HEK293T (cell line): Measurements from ENCODE around the gene ACBD6.

Experiments
- CTCF ChIA-PET: fragments of 350-600 bp; formaldehyde crosslinking; extraction: SDS; loops from one replicate; lab custom pipeline; 2021; ENCODE audit warnings: antibody characterized with exemption, inconsistent platforms; lab: Yijun Ruan, JAX
- POLR2A ChIA-PET: fragments of 350-600 bp; formaldehyde crosslinking; extraction: SDS; loops from one replicate; lab custom pipeline; 2020; ENCODE audit warnings: antibody characterized with exemption, inconsistent platforms; lab: Yijun Ruan, JAX
- DNase-seq: peaks from one replicate; pipeline ENCODE4 v3.0.0; 2012; ENCODE audit warnings: mixed read lengths; ENCODE audit errors: extremely low spot score
- ARNT ChIP-seq: fragments of 450-650 bp; IDR thresholded peaks from 2 replicates; pipeline ENCODE4 v1.6.1; 2017; ENCODE audit warnings: mild to moderate bottlenecking
- BHLHE40 ChIP-seq: fragments of 450-650 bp; IDR thresholded peaks from 2 replicates; pipeline ENCODE4 v1.6.1; 2016; ENCODE audit warnings: mild to moderate bottlenecking, moderate library complexity, borderline replicate concordance
- CTBP1 ChIP-seq: fragments of 450-650 bp; IDR thresholded peaks from 2 replicates; pipeline ENCODE4 v1.6.1; 2016; ENCODE audit warnings: borderline replicate concordance
- ELF4 ChIP-seq: fragments of 450-650 bp; IDR thresholded peaks from 2 replicates; pipeline ENCODE4 v1.6.1; 2017; ENCODE audit warnings: antibody characterized with exemption
- FOXA1 ChIP-seq: fragments of 450-650 bp; IDR thresholded peaks from 2 replicates; pipeline ENCODE4 v1.6.1; 2016; ENCODE audit warnings: mild to moderate bottlenecking
- FOXK2 ChIP-seq: fragments of 450-650 bp; IDR thresholded peaks from 2 replicates; pipeline ENCODE4 v1.6.1; 2016; ENCODE audit warnings: mild to moderate bottlenecking
- FOXM1 ChIP-seq: fragments of 450-650 bp; IDR thresholded peaks from 2 replicates; pipeline ENCODE4 v1.6.1; 2017; ENCODE audit warnings: mild to moderate bottlenecking, borderline replicate concordance
- HDGF ChIP-seq: fragments of 450-650 bp; IDR thresholded peaks from 2 replicates; pipeline ENCODE4 v1.6.1; 2017; ENCODE audit warnings: antibody characterized with exemption, borderline replicate concordance
- L3MBTL2 ChIP-seq: fragments of 450-650 bp; conservative IDR thresholded peaks from 2 replicates; pipeline ENCODE4 v1.6.1; 2016; ENCODE audit warnings: mild to moderate bottlenecking
- LEF1 ChIP-seq: fragments of 450-650 bp; IDR thresholded peaks from 2 replicates; pipeline ENCODE4 v1.6.1; 2017; ENCODE audit warnings: mild to moderate bottlenecking, borderline replicate concordance
- NFRKB ChIP-seq: fragments of 450-650 bp; IDR thresholded peaks from 2 replicates; pipeline ENCODE4 v1.6.1; 2016; ENCODE audit warnings: mild to moderate bottlenecking, moderate library complexity
- SP1 ChIP-seq: fragments of 450-650 bp; IDR thresholded peaks from 2 replicates; pipeline ENCODE4 v1.6.1; 2017
- SUZ12 ChIP-seq: fragments of 450-650 bp; IDR thresholded peaks from 2 replicates; pipeline ENCODE4 v1.6.1; 2016; ENCODE audit warnings: mild to moderate bottlenecking
- TARDBP ChIP-seq: fragments of 450-650 bp; IDR thresholded peaks from 2 replicates; pipeline ENCODE4 v1.6.1; 2016
- ZNF384 ChIP-seq: fragments of 450-650 bp; IDR thresholded peaks from 2 replicates; pipeline ENCODE4 v1.6.1; 2016
- TF ChIP-seq, protein P1 (sequence below): fragments of 450-650 bp; IDR thresholded peaks from 2 replicates; pipeline ENCODE4 v1.6.1; 2016

The ACBD6 gene

DNA sequence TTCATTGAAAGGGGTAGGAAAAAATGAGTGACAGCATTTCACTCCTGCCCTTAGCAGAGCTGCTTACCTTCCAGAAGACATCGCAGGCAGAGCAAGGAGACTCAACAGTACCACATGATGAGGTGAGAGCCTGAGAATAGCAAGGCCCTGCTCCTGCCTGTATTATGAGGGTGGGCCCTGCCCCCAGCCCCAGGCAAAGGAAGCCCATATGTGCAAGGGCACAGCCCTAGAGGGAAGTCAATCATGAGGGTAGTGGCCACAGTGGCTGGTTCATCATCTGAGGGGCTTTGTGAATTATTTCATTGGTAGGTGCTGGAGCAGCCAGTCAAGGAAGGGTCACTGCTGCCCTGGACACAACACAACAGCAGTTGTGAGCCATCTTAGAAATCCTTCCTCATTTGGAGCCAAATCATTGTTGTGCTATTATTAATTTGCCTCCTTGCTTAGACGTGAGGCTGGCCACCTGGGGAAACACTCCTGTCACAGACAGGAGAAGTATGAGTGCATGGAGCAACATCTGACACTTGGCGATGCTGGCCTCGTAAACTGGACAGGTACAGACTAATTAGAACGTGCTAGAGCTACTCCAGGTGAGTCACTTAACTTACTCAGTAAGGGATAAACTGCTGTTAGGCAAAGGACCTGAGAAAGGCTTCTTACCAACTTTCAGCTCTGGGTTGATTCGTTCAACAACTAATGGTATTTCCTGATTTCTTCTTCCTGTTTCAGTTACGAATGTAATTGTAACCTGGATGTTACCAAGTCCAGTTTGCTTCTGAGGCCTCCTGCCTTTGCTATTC is 22.7 kb upstream of the ACBD6 start:
- ChIA-PET POLR2A (interaction anchor here (0.9 kb wide), 1 partner anchor 9 kb away, joined by 3 read pairs; no protein-coding TSS in a partner anchor), CTCF (no interaction called here)
- TF ChIP-seq TARDBP (no peak), FOXK2 (no peak), ELF4 (no peak), SP1 (no peak), ZNF384 (no peak), FOXM1 (no peak), HDGF (no peak), NFRKB (no peak)
- DNase-seq, result no peak

DNA sequence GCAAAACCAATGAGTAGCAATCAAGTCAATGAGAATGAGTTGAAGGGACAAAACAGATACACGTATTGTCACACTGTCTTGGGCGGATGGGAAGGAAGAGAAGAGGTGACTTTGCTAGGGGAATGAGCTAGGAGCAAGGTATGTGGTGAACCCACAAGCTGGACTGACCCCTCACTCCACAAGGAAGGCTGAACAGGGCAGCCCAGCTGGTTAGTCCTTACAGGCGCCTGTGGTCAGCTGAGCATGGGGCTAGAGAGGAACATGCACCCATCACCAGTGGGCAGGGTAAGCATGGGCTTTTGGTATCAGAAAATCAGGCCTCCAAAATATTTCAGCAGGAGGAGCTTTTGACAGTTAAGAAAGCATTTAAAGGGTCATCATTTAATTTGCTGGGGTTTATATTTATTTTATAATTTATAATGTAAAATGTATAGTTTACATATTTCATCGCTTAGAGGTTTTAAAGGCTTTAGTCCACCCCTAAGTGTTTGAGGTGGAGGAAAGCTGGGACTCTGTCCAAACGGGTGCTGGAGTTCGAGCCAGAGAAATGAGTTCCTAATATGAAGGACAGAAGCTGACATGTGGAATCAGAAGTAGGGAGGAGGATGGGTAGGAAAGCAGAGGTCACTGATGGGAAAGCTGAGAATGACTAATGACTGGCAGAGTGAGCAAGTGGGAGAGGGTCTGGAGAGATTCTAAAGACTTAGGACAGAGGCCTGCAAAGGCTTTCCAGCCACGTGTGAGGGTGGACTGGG is 22.0 kb upstream of the ACBD6 start:
- no peak for TF ChIP-seq ARNT
- TF ChIP-seq L3MBTL2, result no peak
- no peak for TF ChIP-seq FOXA1
- no peak for TF ChIP-seq CTBP1
- no peak for TF ChIP-seq ELF4
- TF ChIP-seq FOXK2, result no peak
- TF ChIP-seq FOXM1, result no peak
- TF ChIP-seq ZNF384, result no peak
- no peak for TF ChIP-seq NFRKB
- no peak for TF ChIP-seq HDGF
- TF ChIP-seq BHLHE40, result no peak
- POLR2A ChIA-PET, result interaction anchor here (0.9 kb wide), 1 partner anchor 9 kb away, joined by 3 read pairs; no protein-coding TSS in a partner anchor

DNA sequence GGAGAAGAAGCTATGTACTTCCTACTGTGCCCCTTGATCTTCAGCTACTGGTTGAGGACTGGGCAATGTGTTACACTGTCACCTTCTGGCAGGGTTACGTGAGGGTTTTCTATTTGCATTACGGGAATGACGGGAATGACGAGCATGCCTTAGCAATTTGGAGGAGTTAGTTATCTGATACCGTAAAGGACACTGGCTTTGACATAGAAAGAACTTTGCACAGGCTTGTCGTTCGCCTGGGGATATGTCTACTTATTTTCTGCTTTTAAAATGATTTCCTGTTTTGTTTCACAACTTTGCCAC is 19.8 kb upstream of the ACBD6 start:
- TF ChIP-seq CTBP1 (no peak), FOXM1 (no peak), ZNF384 (no peak)
- no peak for DNase-seq
- ChIA-PET CTCF (interaction anchor here (1.4 kb wide), 1 partner anchor 11 kb away, joined by 6 read pairs; no protein-coding TSS in a partner anchor), POLR2A (interaction anchor here (8.9 kb wide), 1 partner anchor 20 kb away, joined by 46 read pairs; the partner anchor contains the start of gene ACBD6)

More for the DNA sequence above, 22.0 kb upstream of the ACBD6 start:
- DNase-seq, result no peak
- CTCF ChIA-PET, result no interaction called here

DNA sequence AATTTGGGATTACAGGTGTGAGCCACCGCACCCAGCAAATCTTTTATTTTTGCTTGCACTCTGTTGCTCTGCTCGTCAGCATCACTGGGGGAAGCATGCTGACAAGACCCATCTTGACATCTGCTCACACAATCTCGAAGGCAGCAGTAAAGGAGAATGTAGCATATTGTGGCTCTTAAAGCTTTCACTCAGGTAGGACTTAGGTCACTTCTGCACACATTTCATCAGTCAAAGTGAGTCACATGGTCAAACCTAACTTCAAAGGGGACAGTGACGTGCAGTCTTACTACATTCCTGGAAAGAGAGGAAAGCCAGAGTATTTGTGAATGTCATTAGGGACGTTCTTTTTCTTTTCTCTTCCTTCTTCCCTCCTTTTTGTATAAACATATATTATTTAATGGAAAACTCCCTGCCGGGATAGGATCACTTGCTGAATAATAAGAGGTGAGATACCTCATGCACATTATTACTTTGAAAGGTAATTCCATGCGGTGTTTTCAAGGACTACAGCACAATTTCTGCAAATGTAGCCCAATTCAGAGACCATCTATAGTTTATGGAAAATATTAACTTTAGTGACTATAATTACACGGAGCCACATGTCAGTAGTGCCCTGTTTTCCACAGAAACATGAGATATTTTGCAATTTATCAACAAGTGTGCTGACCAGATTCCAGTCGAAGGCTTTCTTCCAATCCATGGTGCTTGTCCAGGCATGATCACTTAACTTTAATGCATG is 19.3 kb upstream of the ACBD6 start:
- no peak for TF ChIP-seq BHLHE40
- no peak for TF ChIP-seq ELF4
- TF ChIP-seq HDGF, result no peak
- TF ChIP-seq SUZ12, result no peak
- no peak for TF ChIP-seq CTBP1
- TF ChIP-seq TARDBP, result no peak
- TF ChIP-seq FOXM1, result no peak
- no peak for TF ChIP-seq LEF1
- no peak for TF ChIP-seq NFRKB
- TF ChIP-seq FOXK2, result no peak
- TF ChIP-seq SP1, result no peak
- POLR2A ChIA-PET, result interaction anchor here (8.9 kb wide), 1 partner anchor 19 kb away, joined by 46 read pairs; the partner anchor contains the start of gene ACBD6
- CTCF ChIA-PET, result interaction anchor here (0.6 kb wide), 2 partner anchors 10 to 623 kb away, joined by 3 read pairs; no protein-coding TSS in a partner anchor
- DNase-seq, result no peak

DNA sequence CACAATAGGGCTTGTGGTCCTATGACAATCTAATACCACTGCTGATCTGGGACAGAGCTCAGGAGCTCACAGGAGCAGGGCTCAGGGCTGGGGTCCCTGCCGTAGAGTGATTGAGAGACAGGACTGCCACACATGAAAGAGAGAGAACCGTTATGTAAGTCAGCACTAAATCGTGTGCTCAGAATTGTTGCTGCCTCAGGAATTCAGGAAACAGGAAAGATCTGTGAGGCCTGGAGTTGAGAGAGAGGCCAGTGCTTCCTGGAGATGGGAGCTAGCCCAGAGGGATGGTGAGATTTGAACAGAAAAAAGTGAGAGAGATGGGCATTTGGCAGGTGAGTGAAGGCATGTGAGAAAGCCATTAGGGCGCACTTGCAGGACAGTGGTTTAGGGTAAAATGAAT is 17.5 kb upstream of the ACBD6 start:
- POLR2A ChIA-PET, result interaction anchor here (8.9 kb wide), 1 partner anchor 17 kb away, joined by 46 read pairs; the partner anchor contains the start of gene ACBD6
- no peak for TF ChIP-seq FOXA1
- no peak for TF ChIP-seq LEF1
- TF ChIP-seq NFRKB, result no peak
- no peak for TF ChIP-seq CTBP1
- no peak for TF ChIP-seq ARNT
- TF ChIP-seq L3MBTL2, result no peak
- TF ChIP-seq SP1, result no peak

DNA sequence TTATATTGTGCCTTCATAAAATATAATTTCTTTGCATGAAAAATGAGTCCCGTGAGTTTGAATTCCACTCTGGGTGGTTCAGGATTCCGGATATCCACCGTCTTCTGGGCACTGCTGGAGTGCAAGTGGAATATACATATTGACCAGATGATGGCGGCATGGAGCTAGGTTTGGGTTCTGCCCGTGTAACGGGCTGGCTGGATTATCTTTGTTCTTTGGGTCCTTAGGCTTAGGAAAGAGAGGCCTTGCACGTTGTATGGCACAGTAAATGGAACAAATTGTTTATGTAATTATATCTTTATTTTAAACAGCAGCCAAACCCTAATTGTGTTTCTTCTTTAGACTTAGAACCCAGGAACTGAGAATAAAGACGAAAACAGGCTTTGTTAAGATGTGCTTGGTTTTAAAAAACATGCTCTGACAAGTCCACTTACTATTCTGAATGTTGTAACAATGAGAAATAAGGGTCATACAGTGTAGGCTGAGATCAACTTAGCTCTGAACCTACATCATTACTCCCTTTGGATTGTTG is 13.5 kb upstream of the ACBD6 start:
- CTCF ChIA-PET, result interaction anchor here (0.5 to 2.8 kb wide), 11 partner anchors 10 to 674 kb away, joined by 3 to 18 read pairs (median 3); partner anchors contain the start of gene ACBD6
- POLR2A ChIA-PET, result interaction anchor here (0.6 to 8.9 kb wide), 3 partner anchors 9 to 13 kb away, joined by 3 to 46 read pairs (median 3); partner anchors contain the start of gene ACBD6
- TF ChIP-seq ZNF384 (no peak), SUZ12 (no peak), ARNT (no peak), TARDBP (no peak), L3MBTL2 (no peak), NFRKB (no peak), FOXK2 (no peak), LEF1 (no peak)
- TF ChIP-seq, protein P1, sequence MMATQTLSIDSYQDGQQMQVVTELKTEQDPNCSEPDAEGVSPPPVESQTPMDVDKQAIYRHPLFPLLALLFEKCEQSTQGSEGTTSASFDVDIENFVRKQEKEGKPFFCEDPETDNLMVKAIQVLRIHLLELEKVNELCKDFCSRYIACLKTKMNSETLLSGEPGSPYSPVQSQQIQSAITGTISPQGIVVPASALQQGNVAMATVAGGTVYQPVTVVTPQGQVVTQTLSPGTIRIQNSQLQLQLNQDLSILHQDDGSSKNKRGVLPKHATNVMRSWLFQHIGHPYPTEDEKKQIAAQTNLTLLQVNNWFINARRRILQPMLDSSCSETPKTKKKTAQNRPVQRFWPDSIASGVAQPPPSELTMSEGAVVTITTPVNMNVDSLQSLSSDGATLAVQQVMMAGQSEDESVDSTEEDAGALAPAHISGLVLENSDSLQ, result no peak
- peak; percentile 86 for DNase-seq

More for the DNA sequence above, 17.5 kb upstream of the ACBD6 start:
- no peak for DNase-seq
- CTCF ChIA-PET, result no interaction called here
